ENCODE measurements around the gene PIK3AP1.

DNA sequence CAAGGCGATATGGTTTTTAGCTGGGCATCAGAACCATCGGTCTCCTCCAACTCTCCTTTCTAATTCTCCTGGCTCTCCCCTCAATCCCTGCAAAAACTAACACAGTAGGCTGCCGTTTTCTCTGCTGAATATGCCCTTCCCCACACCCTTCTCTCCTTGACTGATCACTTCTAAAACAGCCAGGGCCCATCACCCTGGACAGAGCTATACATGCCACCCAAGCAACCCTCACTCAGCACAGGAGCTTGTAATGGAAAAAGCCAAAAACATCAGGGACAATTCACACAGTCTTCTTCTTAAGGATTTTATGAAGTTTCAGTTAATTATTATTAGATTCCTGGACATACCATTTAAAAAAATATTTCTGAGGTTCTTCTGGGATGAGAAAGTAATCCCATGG, 61.5 kb downstream of the PIK3AP1 start:
- TF ChIP-seq, protein P1, sequence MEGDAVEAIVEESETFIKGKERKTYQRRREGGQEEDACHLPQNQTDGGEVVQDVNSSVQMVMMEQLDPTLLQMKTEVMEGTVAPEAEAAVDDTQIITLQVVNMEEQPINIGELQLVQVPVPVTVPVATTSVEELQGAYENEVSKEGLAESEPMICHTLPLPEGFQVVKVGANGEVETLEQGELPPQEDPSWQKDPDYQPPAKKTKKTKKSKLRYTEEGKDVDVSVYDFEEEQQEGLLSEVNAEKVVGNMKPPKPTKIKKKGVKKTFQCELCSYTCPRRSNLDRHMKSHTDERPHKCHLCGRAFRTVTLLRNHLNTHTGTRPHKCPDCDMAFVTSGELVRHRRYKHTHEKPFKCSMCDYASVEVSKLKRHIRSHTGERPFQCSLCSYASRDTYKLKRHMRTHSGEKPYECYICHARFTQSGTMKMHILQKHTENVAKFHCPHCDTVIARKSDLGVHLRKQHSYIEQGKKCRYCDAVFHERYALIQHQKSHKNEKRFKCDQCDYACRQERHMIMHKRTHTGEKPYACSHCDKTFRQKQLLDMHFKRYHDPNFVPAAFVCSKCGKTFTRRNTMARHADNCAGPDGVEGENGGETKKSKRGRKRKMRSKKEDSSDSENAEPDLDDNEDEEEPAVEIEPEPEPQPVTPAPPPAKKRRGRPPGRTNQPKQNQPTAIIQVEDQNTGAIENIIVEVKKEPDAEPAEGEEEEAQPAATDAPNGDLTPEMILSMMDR (IDR thresholded peaks at IDR 0.05; ENCODE audit: low read length), result no peak
- no peak for TF ChIP-seq EZH2 (IDR thresholded peaks at IDR 0.05; ENCODE audit: borderline replicate concordance, low read length)
